OCI-LY1 (cell line): ENCODE results near the gene KCNT2.

Experiments used
- H2AFZ ChIP-seq: fragments of 200-600 bp; sonication (generic), shearing (Covaris generic); 2 replicates; pipeline ENCODE4 v1.6.0; 2014; ENCODE audit warnings: antibody characterized with exemption, mild to moderate bottlenecking, low read length
- H3F3A ChIP-seq: fragments of 200-600 bp; sonication (generic), shearing (Covaris generic); 2 replicates; pipeline ENCODE4 v1.6.0; 2014; ENCODE audit warnings: mild to moderate bottlenecking, antibody characterized with exemption, low read length, moderate library complexity; ENCODE audit not compliant: insufficient read depth
- H3K27ac ChIP-seq: fragments of 200-600 bp; sonication (generic); 2 replicates; pipeline ENCODE4 v1.5.1; 2014; ENCODE audit warnings: low read length, mixed run types, mild to moderate bottlenecking, low read depth; ENCODE audit not compliant: poor library complexity, severe bottlenecking
- H3K27me3 ChIP-seq: fragments of 200-600 bp; sonication (generic); 2 replicates; pipeline ENCODE4 v1.6.0; 2014; ENCODE audit warnings: antibody characterized with exemption, mild to moderate bottlenecking, low read length, moderate library complexity; ENCODE audit not compliant: insufficient read depth
- H3K36me3 ChIP-seq: fragments of 200-600 bp; sonication (generic); 2 replicates; pipeline ENCODE4 v1.6.1; 2014; ENCODE audit warnings: mild to moderate bottlenecking, antibody characterized with exemption, low read length, moderate library complexity, mixed read lengths; ENCODE audit not compliant: insufficient read depth
- H3K4me1 ChIP-seq: fragments of 200-600 bp; sonication (generic); 2 replicates; pipeline ENCODE4 v1.5.1; 2014; ENCODE audit warnings: mild to moderate bottlenecking, low read length, moderate library complexity; ENCODE audit not compliant: insufficient read depth, severe bottlenecking
- H3K4me2 ChIP-seq: fragments of 200-600 bp; sonication (generic), shearing (Covaris generic); 2 replicates; pipeline ENCODE4 v1.6.1; 2014; ENCODE audit warnings: low read length
- H3K4me3 ChIP-seq: fragments of 200-600 bp; sonication (generic); 2 replicates; pipeline ENCODE4 v1.5.1; 2014; ENCODE audit warnings: low read length, low read depth, mild to moderate bottlenecking, mixed read lengths; ENCODE audit not compliant: poor library complexity, severe bottlenecking
- H3K79me2 ChIP-seq: fragments of 200-600 bp; shearing (Covaris generic); 2 replicates; pipeline ENCODE4 v1.6.1; 2016; ENCODE audit warnings: mixed run types, low read length, mixed read lengths; ENCODE audit not compliant: insufficient read depth
- H3K9ac ChIP-seq: fragments of 200-600 bp; sonication (generic), shearing (Covaris generic); 2 replicates; pipeline ENCODE4 v1.6.1; 2014; ENCODE audit warnings: mild to moderate bottlenecking, low read length, mixed read lengths
- H3K9me2 ChIP-seq: fragments of 200-600 bp; sonication (generic), shearing (Covaris generic); 2 replicates; pipeline ENCODE4 v1.6.1; 2014; ENCODE audit warnings: low read depth, mild to moderate bottlenecking, low read length, mixed read lengths
- H3K9me3 ChIP-seq: fragments of 200-600 bp; shearing (Covaris generic); 2 replicates; pipeline ENCODE4 v1.6.1; 2014; ENCODE audit warnings: low read length, mixed read lengths
- H4K20me1 ChIP-seq: fragments of 200-600 bp; sonication (generic), shearing (Covaris generic); 2 replicates; pipeline ENCODE4 v1.6.0; 2016; ENCODE audit warnings: mild to moderate bottlenecking, low read length; ENCODE audit not compliant: insufficient read depth
- CTCF ChIP-seq: fragments of 200-600 bp; sonication (generic), shearing (Covaris generic); IDR thresholded peaks from 2 replicates; pipeline ENCODE4 v1.5.1; 2017; ENCODE audit warnings: mild to moderate bottlenecking, antibody characterized with exemption, low read length, moderate library complexity, mixed read lengths
- EZH2 ChIP-seq: fragments of 200-600 bp; sonication (generic), shearing (Covaris generic); IDR thresholded peaks from 2 replicates; pipeline ENCODE4 v1.8.0; 2017; ENCODE audit warnings: borderline replicate concordance, mixed run types, mild to moderate bottlenecking, antibody characterized with exemption, low read length, moderate library complexity, mixed read lengths

Gene KCNT2

GRCh38 chr1:196305216-196305615, 303.0 kb downstream of the KCNT2 start:
- Histone ChIP-seq H3K9me2 (no peaks in the 10 kb centered on the region), H3K27me3 (no peaks in the 10 kb centered on the region), H2AFZ (no peak overlapping the region), H3K36me3 (no peaks in the 10 kb centered on the region), H3K79me2 (no peaks in the 10 kb centered on the region), H3F3A (no peaks in the 10 kb centered on the region), H3K4me1 (no peaks in the 10 kb centered on the region), H3K9ac (no peak overlapping the region), H3K27ac (no peak overlapping the region), H3K4me2 (no peak overlapping the region), H4K20me1 (no peaks in the 10 kb centered on the region), H3K4me3 (no peak overlapping the region), H3K9me3 (no peaks in the 10 kb centered on the region)
- TF ChIP-seq EZH2, result no peak
- TF ChIP-seq CTCF, result no peak

GRCh38 chr1:196302981-196303380, 305.3 kb downstream of the KCNT2 start:
- Histone ChIP-seq H3K9me3 (no peaks in the 10 kb centered on the region), H3K4me3 (no peak overlapping the region), H3K36me3 (no peaks in the 10 kb centered on the region), H4K20me1 (no peaks in the 10 kb centered on the region), H2AFZ (no peak overlapping the region), H3K9me2 (no peaks in the 10 kb centered on the region), H3K4me1 (no peaks in the 10 kb centered on the region), H3K79me2 (no peaks in the 10 kb centered on the region), H3K27ac (no peak overlapping the region), H3K4me2 (no peak overlapping the region), H3K9ac (no peak overlapping the region), H3F3A (no peaks in the 10 kb centered on the region), H3K27me3 (no peaks in the 10 kb centered on the region)
- TF ChIP-seq CTCF (no peak), EZH2 (no peak)

- Histone ChIP-seq H3K27ac (no peak overlapping the region), H3K27me3 (no peaks in the 10 kb centered on the region), H3K79me2 (no peaks in the 10 kb centered on the region), H3K9me3 (no peaks in the 10 kb centered on the region), H4K20me1 (no peaks in the 10 kb centered on the region), H3F3A (no peaks in the 10 kb centered on the region), H3K4me1 (no peaks in the 10 kb centered on the region), H3K36me3 (no peaks in the 10 kb centered on the region), H3K4me3 (no peak overlapping the region), H2AFZ (no peak overlapping the region), H3K4me2 (no peak overlapping the region), H3K9me2 (no peaks in the 10 kb centered on the region), H3K9ac (no peak overlapping the region)
- TF ChIP-seq CTCF (no peak), EZH2 (no peak)
These were observed 305.8 kb downstream of the KCNT2 start for GRCh38 chr1:196302420-196302819.
